GM18526 (cell line): ENCODE results near the gene GNS.

Source experiments
- POLR2A ChIP-seq: IDR thresholded peaks from 3 replicates; pipeline ENCODE4 v1.6.1; 2011; ENCODE audit not compliant: insufficient read length; ENCODE audit errors: extremely low read depth

The GNS gene

GRCh38 chr12:64695550-64695949, 63.7 kb downstream of the GNS start:
- no peak for TF ChIP-seq POLR2A

GRCh38 chr12:64694130-64695040, 64.8 kb downstream of the GNS start:
- no peak for TF ChIP-seq POLR2A

GRCh38 chr12:64691795-64692583, 67.2 kb downstream of the GNS start:
- no peak for TF ChIP-seq POLR2A

GRCh38 chr12:64691227-64691794, 67.9 kb downstream of the GNS start:
- TF ChIP-seq POLR2A, result no peak

GRCh38 chr12:64688715-64689114, 70.5 kb downstream of the GNS start:
- TF ChIP-seq POLR2A, result no peak

GRCh38 chr12:64688219-64688618, 71.0 kb downstream of the GNS start:
- TF ChIP-seq POLR2A, result no peak

GRCh38 chr12:64687816-64688215, 71.4 kb downstream of the GNS start:
- TF ChIP-seq POLR2A, result no peak

- no peak for TF ChIP-seq POLR2A
These were observed 73.6 kb downstream of the GNS start for GRCh38 chr12:64685605-64686004.

- no peak for TF ChIP-seq POLR2A
These were observed 74.2 kb downstream of the GNS start for GRCh38 chr12:64685050-64685449.

GRCh38 chr12:64683816-64684543, 75.2 kb downstream of the GNS start:
- no peak for TF ChIP-seq POLR2A

GRCh38 chr12:64682572-64683277, 76.5 kb downstream of the GNS start:
- TF ChIP-seq POLR2A, result no peak

- no peak for TF ChIP-seq POLR2A
These were observed 77.8 kb downstream of the GNS start for GRCh38 chr12:64681200-64682052.

GRCh38 chr12:64680235-64680634, 79.0 kb downstream of the GNS start:
- no peak for TF ChIP-seq POLR2A

- TF ChIP-seq POLR2A, result no peak
These were observed 79.7 kb downstream of the GNS start for GRCh38 chr12:64679487-64680001.

GRCh38 chr12:64678835-64679234, 80.4 kb downstream of the GNS start:
- no peak for TF ChIP-seq POLR2A
